Hepatocyte (in vitro differentiated cells): Measurements from ENCODE around the gene CTNNA3. TPM values are rescaled to one million over a fixed set of nuclear protein-coding genes. Genes with fewer than 3 reads are reported as not detected.

Experiments used
- DNase-seq: peaks from one replicate; pipeline ENCODE4 v3.0.0-alpha.2; 2016; ENCODE audit warnings: low spot score
- H2AFZ ChIP-seq: fragments of 200-600 bp; sonication (generic); 2 replicates; pipeline ENCODE4 v1.6.0; 2016; ENCODE audit warnings: antibody characterized with exemption, mild to moderate bottlenecking
- H3K27ac ChIP-seq: fragments of 200-600 bp; sonication (generic); 2 replicates; pipeline ENCODE4 v1.5.1; 2016; ENCODE audit warnings: mild to moderate bottlenecking
- H3K27me3 ChIP-seq: fragments of 200-600 bp; sonication (generic); 2 replicates; pipeline ENCODE4 v1.6.1; 2016
- H3K36me3 ChIP-seq: fragments of 200-600 bp; sonication (generic); replicated peaks from 2 replicates; pipeline ENCODE4 v1.5.1; 2016; ENCODE audit warnings: low read depth; ENCODE audit not compliant: insufficient read depth
- H3K4me1 ChIP-seq: fragments of 200-600 bp; sonication (generic); 2 replicates; pipeline ENCODE4 v1.5.1; 2016; ENCODE audit warnings: mild to moderate bottlenecking, moderate library complexity; ENCODE audit not compliant: insufficient read depth
- H3K4me2 ChIP-seq: fragments of 200-600 bp; sonication (generic); 2 replicates; pipeline ENCODE4 v1.6.0; 2016
- H3K4me3 ChIP-seq: fragments of 200-600 bp; sonication (generic); 2 replicates; pipeline ENCODE4 v1.5.1; 2016; ENCODE audit warnings: mild to moderate bottlenecking
- H3K79me2 ChIP-seq: fragments of 200-600 bp; sonication (generic); 2 replicates; pipeline ENCODE4 v1.6.0; 2017; ENCODE audit warnings: mild to moderate bottlenecking
- H3K9me2 ChIP-seq: fragments of 200-600 bp; sonication (generic); replicated peaks from 2 replicates; pipeline ENCODE4 v1.6.0; 2017; ENCODE audit warnings: mild to moderate bottlenecking; ENCODE audit not compliant: insufficient read depth
- H3K9me3 ChIP-seq: fragments of 200-600 bp; sonication (generic); 2 replicates; pipeline ENCODE4 v1.5.1; 2016; ENCODE audit warnings: low read depth, mild to moderate bottlenecking
- H4K20me1 ChIP-seq: fragments of 200-600 bp; sonication (generic); 2 replicates; pipeline ENCODE4 v1.6.0; 2016; ENCODE audit warnings: mild to moderate bottlenecking; ENCODE audit not compliant: insufficient read depth, poor library complexity, severe bottlenecking
- EZH2 ChIP-seq: fragments of 200-600 bp; sonication (generic); IDR thresholded peaks from 2 replicates; pipeline ENCODE4 v1.6.1; 2016; ENCODE audit warnings: antibody characterized with exemption, mild to moderate bottlenecking, borderline replicate concordance
- EZH2phosphoT487 ChIP-seq: fragments of 200-600 bp; sonication (generic); IDR thresholded peaks from one replicate; pipeline ENCODE4 v1.6.1; 2018; ENCODE audit warnings: antibody characterized with exemption, mild to moderate bottlenecking, low read depth, moderate library complexity; ENCODE audit not compliant: unreplicated experiment, severe bottlenecking
- WGBS: methylation state at CpG from one replicate; pipeline ENCODE4 v1.1.6; 2016; ENCODE audit warnings: low lambda C conversion rate; ENCODE audit errors: missing lambda C conversion rate; 5-methylcytosine and 5-hydroxymethylcytosine counted together
- polyA plus RNA-seq: library from polyadenylated mRNA; unstranded; fragments of >200 nt; fragmentation: Nextera tagmentation; extraction: Ambion mirVana; gene quantifications from 2 replicates; pipeline ENCODE4 v1.2.1, GENCODE V29; 2016
- total RNA-seq: library from RNA; depleted of rRNA; stranded (reverse); fragments of >200 nt; gene quantifications from 2 replicates; pipeline ENCODE4 v1.2.3, GENCODE V29; 2014
- TF ChIP-seq, protein P1 (sequence below): fragments of 200-600 bp; sonication (generic); IDR thresholded peaks from 2 replicates; pipeline ENCODE4 v1.5.1; 2016; ENCODE audit warnings: antibody characterized with exemption, mild to moderate bottlenecking; ENCODE audit not compliant: poor library complexity

Gene CTNNA3
- total and polyA plus RNA-seq, 2 experiments from 2014 or later: 12.9 to 25.9 TPM

DNA sequence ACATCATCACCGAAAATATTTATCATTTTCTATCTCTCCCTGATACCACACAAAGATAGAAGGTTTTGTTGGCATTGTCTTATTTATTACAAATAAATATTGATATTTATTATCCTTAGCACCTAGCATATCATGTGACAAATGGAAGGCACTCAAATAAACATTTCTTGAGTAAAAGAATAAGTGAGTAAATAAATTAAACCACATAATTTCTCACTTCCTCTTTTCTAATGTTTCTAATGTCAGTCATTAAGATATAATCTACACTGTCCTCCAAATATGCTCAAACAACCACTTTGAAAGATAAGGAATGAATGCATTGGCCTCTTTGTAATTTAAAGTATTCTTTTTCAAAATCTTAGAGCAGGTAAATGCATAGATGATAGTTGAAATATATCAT is 1797.9 kb downstream of the CTNNA3 start:
- no peaks in the 10 kb centered on the region for H3K79me2 ChIP-seq
- WGBS: 83% methylated on average over 1 of the region's 1 CpG

DNA sequence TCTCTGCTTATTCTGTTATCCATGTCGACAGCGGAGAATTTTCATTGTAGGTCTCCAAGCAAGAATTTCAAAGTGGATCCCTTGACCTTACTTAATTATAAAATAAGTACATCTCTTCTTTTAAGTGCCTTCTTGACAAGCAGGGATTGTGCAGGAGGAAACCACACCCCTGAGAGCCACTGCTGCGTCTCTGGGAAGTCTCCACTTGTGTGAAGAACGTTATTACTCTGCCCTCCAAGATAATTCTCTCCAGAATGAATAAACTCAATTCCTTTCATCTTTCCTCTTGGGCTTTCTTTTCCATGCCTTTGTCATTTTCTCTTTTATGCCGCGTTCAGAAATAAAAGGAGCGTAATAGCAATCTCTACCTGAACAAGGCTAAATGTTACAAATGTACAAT is 1801.0 kb downstream of the CTNNA3 start:
- no peak overlapping the region for H3K4me2 ChIP-seq
- H3K36me3 ChIP-seq: no peaks in the 10 kb centered on the region
- H4K20me1 ChIP-seq: no peaks in the 10 kb centered on the region
- H2AFZ ChIP-seq: no peak overlapping the region
- H3K27ac ChIP-seq: no peak overlapping the region
- no peak for DNase-seq
- TF ChIP-seq EZH2 (no peak), EZH2phosphoT487 (no peak)
- TF ChIP-seq, protein P1, sequence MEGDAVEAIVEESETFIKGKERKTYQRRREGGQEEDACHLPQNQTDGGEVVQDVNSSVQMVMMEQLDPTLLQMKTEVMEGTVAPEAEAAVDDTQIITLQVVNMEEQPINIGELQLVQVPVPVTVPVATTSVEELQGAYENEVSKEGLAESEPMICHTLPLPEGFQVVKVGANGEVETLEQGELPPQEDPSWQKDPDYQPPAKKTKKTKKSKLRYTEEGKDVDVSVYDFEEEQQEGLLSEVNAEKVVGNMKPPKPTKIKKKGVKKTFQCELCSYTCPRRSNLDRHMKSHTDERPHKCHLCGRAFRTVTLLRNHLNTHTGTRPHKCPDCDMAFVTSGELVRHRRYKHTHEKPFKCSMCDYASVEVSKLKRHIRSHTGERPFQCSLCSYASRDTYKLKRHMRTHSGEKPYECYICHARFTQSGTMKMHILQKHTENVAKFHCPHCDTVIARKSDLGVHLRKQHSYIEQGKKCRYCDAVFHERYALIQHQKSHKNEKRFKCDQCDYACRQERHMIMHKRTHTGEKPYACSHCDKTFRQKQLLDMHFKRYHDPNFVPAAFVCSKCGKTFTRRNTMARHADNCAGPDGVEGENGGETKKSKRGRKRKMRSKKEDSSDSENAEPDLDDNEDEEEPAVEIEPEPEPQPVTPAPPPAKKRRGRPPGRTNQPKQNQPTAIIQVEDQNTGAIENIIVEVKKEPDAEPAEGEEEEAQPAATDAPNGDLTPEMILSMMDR: no peak
- peaks cover 6% of the 10 kb centered on the region for H3K4me1 ChIP-seq
- H3K79me2 ChIP-seq: no peaks in the 10 kb centered on the region
- no peaks in the 10 kb centered on the region for H3K27me3 ChIP-seq
- no peaks in the 10 kb centered on the region for H3K9me3 ChIP-seq
- 86% methylated on average over 7 of the region's 7 CpGs for WGBS
- H3K4me3 ChIP-seq: no peak overlapping the region
- no peaks in the 10 kb centered on the region for H3K9me2 ChIP-seq

More for the DNA sequence above, 1797.9 kb downstream of the CTNNA3 start:
- Histone ChIP-seq H3K4me3 (no peak overlapping the region), H3K27ac (no peak overlapping the region), H3K4me2 (no peak overlapping the region), H3K9me2 (no peaks in the 10 kb centered on the region), H3K36me3 (no peaks in the 10 kb centered on the region), H2AFZ (no peak overlapping the region), H4K20me1 (no peaks in the 10 kb centered on the region), H3K4me1 (no peaks in the 10 kb centered on the region), H3K9me3 (no peaks in the 10 kb centered on the region), H3K27me3 (no peaks in the 10 kb centered on the region)
- TF ChIP-seq, protein P1: no peak
- TF ChIP-seq EZH2phosphoT487: no peak
- no peak for DNase-seq

DNA sequence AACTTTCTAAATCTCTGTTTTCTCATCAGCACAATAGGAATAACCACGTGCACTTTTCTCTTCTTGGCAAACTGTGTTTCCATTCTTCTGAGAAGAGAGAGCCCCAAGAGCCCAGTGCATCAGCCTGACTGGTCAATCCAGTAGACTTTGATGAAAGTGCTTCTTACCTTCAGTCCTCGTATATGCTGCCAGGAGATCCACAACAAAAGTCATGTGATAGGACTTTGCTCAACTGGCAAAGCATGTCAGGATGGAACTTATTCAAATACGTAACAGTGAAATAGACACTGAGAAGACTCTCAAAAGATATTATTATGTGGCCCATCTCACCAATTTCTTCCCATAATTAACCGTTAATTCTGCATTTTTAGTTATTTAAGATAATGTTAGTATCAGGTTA is 1801.6 kb downstream of the CTNNA3 start:
- no peaks in the 10 kb centered on the region for H4K20me1 ChIP-seq

More for the DNA sequence above, 1801.6 kb downstream of the CTNNA3 start:
- H3K27me3 ChIP-seq: no peaks in the 10 kb centered on the region
- H3K79me2 ChIP-seq: no peaks in the 10 kb centered on the region
- no peak overlapping the region for H3K4me3 ChIP-seq
- no peaks in the 10 kb centered on the region for H3K36me3 ChIP-seq
- no peak overlapping the region for H3K4me2 ChIP-seq
- TF ChIP-seq EZH2 (no peak), EZH2phosphoT487 (no peak)
- TF ChIP-seq, protein P1: no peak
- no peak overlapping the region for H3K27ac ChIP-seq
- peaks cover 6% of the 10 kb centered on the region for H3K4me1 ChIP-seq
- H3K9me3 ChIP-seq: no peaks in the 10 kb centered on the region
- 94% methylated on average over 4 of the region's 4 CpGs for WGBS
- H2AFZ ChIP-seq: no peak overlapping the region
- no peak for DNase-seq
- H3K9me2 ChIP-seq: no peaks in the 10 kb centered on the region
